Measurements from ENCODE around the gene MARF1. TPM values are rescaled to one million over a fixed set of nuclear protein-coding genes. Genes with fewer than 3 reads are reported as not detected.

The MARF1 gene
- total RNA-seq, 1 experiment from 2014 or later = 59.4 TPM

- no peak for TF ChIP-seq POLR2A (IDR thresholded peaks at IDR 0.05; ENCODE audit: borderline replicate concordance, extremely low read depth, insufficient read depth, insufficient read length)
- TF ChIP-seq ELF1 (IDR thresholded peaks at IDR 0.05; ENCODE audit: borderline replicate concordance, low read depth) = no peak
- TF ChIP-seq EGR1 (IDR thresholded peaks at IDR 0.05; ENCODE audit: low read depth) = no peak
- TF ChIP-seq EZH2phosphoT487 (IDR thresholded peaks at IDR 0.05; ENCODE audit: borderline replicate concordance) = no peak
- no peak for TF ChIP-seq RAD21 (IDR thresholded peaks at IDR 0.05; ENCODE audit: low read depth)
- TF ChIP-seq FOSL1 (IDR thresholded peaks at IDR 0.05; ENCODE audit: low read depth) = no peak
Observed at GRCh38 chr16:15618392-15618791, 24.6 kb downstream of the MARF1 start (continued).

GRCh38 chr16:15617901-15618300, 25.1 kb downstream of the MARF1 start:
- H3K79me2 ChIP-seq (ENCODE audit: insufficient read depth, low read length) = no peaks in the 10 kb centered on the region
- ChIA-PET RAD21 (ENCODE audit: low non-redundant PET in 1 of 2, low total read pairs in 2 of 2, uncharacterized antibody in 2 of 2, unreplicated experiment in 2 of 2) (no interaction called here), CTCF (no interaction called here), POLR2A (no interaction called here)
- H3K4me2 ChIP-seq (ENCODE audit: low read length) = no peak overlapping the region
- DNase-seq (ENCODE audit: low read depth, low spot score) (no peak), ATAC-seq (no peak)
- intact Hi-C loops (cut with micrococcal nuclease) = no loop called here
- no peaks in the 10 kb centered on the region for H3K27me3 ChIP-seq (ENCODE audit: insufficient read depth, low read length)
- no TSS peak for BruUV-seq (replicated peaks)
- H2AFZ ChIP-seq (ENCODE audit: low read depth, low read length, poor library complexity, severe bottlenecking) = no peak overlapping the region
- H3K36me3 ChIP-seq (ENCODE audit: control insufficient read depth in 1 of 2, insufficient read depth in 2 of 2, low read length in 2 of 2) = peaks cover 20 to 27% of the 10 kb centered on the region in 2 experiments
- no peaks in the 10 kb centered on the region for H4K20me1 ChIP-seq (ENCODE audit: insufficient read depth)
- peaks cover 14 to 33% of the 10 kb centered on the region in 2 experiments for H3K4me1 ChIP-seq (ENCODE audit: control insufficient read depth in 1 of 2, insufficient read depth in 2 of 2, low read length in 2 of 2)
- no peaks in the 10 kb centered on the region for H3K9me3 ChIP-seq (ENCODE audit: control insufficient read depth in 1 of 2, insufficient read depth in 1 of 2, low read depth in 1 of 2, low read length in 2 of 2)
- H3K27ac ChIP-seq (ENCODE audit: low read depth, low read length) = no peak overlapping the region
- no peak overlapping the region for H3K4me3 ChIP-seq (replicated peaks in 1 of 2; ENCODE audit: low read depth in 1 of 2, low read length in 2 of 2)
- H3K9me2 ChIP-seq (ENCODE audit: insufficient read depth) = no peaks in the 10 kb centered on the region
- no peak overlapping the region for H3K9ac ChIP-seq (ENCODE audit: low read length)
- TF ChIP-seq ZFX (IDR thresholded peaks at IDR 0.05) (no peak), CTCF (IDR thresholded peaks at IDR 0.05 in 2 of 3, conservative IDR thresholded peaks at IDR 0.05 in 1 of 3; ENCODE audit: borderline replicate concordance in 1 of 3, insufficient read depth in 1 of 3, low read depth in 2 of 3, low read length in 2 of 3) (no peak), EZH2 (IDR thresholded peaks at IDR 0.05) (no peak), CBX3 (IDR thresholded peaks at IDR 0.05; ENCODE audit: low read depth) (no peak), MAX (IDR thresholded peaks at IDR 0.05) (no peak), SRF (IDR thresholded peaks at IDR 0.05; ENCODE audit: low read depth) (no peak), FOSL1 (IDR thresholded peaks at IDR 0.05; ENCODE audit: low read depth) (no peak), ATF3 (IDR thresholded peaks at IDR 0.05) (no peak), RAD21 (IDR thresholded peaks at IDR 0.05; ENCODE audit: low read depth) (no peak), ZNF274 (IDR thresholded peaks at IDR 0.05; ENCODE audit: low read depth, low read length) (no peak), SIN3A (IDR thresholded peaks at IDR 0.05; ENCODE audit: low read depth) (no peak), REST (IDR thresholded peaks at IDR 0.05; ENCODE audit: low read depth) (no peak), POLR2AphosphoS5 (IDR thresholded peaks at IDR 0.05; ENCODE audit: low read depth, low read length) (no peak), YY1 (IDR thresholded peaks at IDR 0.05; ENCODE audit: extremely low read depth, insufficient replicate concordance, low read depth, low read length) (no peak), CEBPB (IDR thresholded peaks at IDR 0.05; ENCODE audit: low read depth) (no peak), TCF7L2 (IDR thresholded peaks at IDR 0.05; ENCODE audit: borderline replicate concordance, extremely low read depth, insufficient read depth, insufficient read length) (no peak), EZH2phosphoT487 (IDR thresholded peaks at IDR 0.05; ENCODE audit: borderline replicate concordance) (no peak)

Data from HCT116 (cell line).